ENCODE results near the gene HOXC6.

The HOXC6 gene

GRCh38 chr12:53983568-53983949 is 44.7 kb upstream of the HOXC6 start:
- Histone ChIP-seq H4K91ac (ENCODE audit: low read depth, low read length, poor library complexity) (no peak overlapping the region), H2BK120ac (ENCODE audit: low read depth, low read length) (no peak overlapping the region), H3K79me1 (ENCODE audit: low read depth, low read length) (no peaks in the 10 kb centered on the region), H4K8ac (ENCODE audit: low read depth, low read length) (no peak overlapping the region), H2AFZ (ENCODE audit: low read length) (no peak overlapping the region), H3K9me3 (replicated peaks in 1 of 2; ENCODE audit: control insufficient read depth in 2 of 2, insufficient read depth in 1 of 2, low read depth in 1 of 2, low read length in 2 of 2) (peaks cover 0 to 17% of the 10 kb centered on the region in 2 donors), H3K27ac (replicated peaks; ENCODE audit: low read length) (no peak overlapping the region), H2BK15ac (ENCODE audit: low read length) (no peak overlapping the region), H3K14ac (ENCODE audit: low read length) (no peak overlapping the region), H3K4me3 (ENCODE audit: low read length in 2 of 2) (no peak overlapping the region), H3K4me1 (ENCODE audit: control insufficient read depth in 2 of 2, insufficient read depth in 1 of 2, low read depth in 1 of 2, low read length in 2 of 2) (peaks cover 0 to 3% of the 10 kb centered on the region in 2 donors), H3K23ac (ENCODE audit: low read depth, low read length, poor library complexity) (no peak overlapping the region), H3K4ac (ENCODE audit: low read length) (no peak overlapping the region), H3K18ac (ENCODE audit: low read length) (no peak overlapping the region), H3K4me2 (ENCODE audit: insufficient read depth, low read length, poor library complexity, severe bottlenecking) (no peak overlapping the region), H3K27me3 (ENCODE audit: control insufficient read depth in 3 of 3, insufficient read depth in 3 of 3, low read depth in 1 of 3, low read length in 3 of 3) (peaks cover 56 to 99% (median 98%) of the 10 kb centered on the region in 3 experiments), H2AK5ac (ENCODE audit: low read depth, low read length) (no peak overlapping the region), H2BK5ac (ENCODE audit: low read length) (no peak overlapping the region), H3K36me3 (replicated peaks in 1 of 2; ENCODE audit: control insufficient read depth in 2 of 2, insufficient read depth in 2 of 2, low read length in 2 of 2) (no peaks in the 10 kb centered on the region), H2BK12ac (ENCODE audit: low read length) (no peak overlapping the region), H3K9ac (ENCODE audit: low read depth, low read length, poor library complexity) (no peak overlapping the region)
- DNase-seq (ENCODE audit: low spot score) = no peak
- WGBS, 2 donors (ENCODE audit: extremely low coverage in 2 of 2, insufficient read length in 2 of 2, insufficient replicate concordance in 1 of 2) = no CpG with 5 or more reads among the region's 17 CpGs

GRCh38 chr12:53983950-53984572 is 44.2 kb upstream of the HOXC6 start:
- no peak overlapping the region for H4K8ac ChIP-seq (ENCODE audit: low read depth, low read length)
- H3K27ac ChIP-seq (replicated peaks; ENCODE audit: low read length) = no peak overlapping the region
- no peak overlapping the region for H3K18ac ChIP-seq (ENCODE audit: low read length)
- H3K4me1 ChIP-seq (ENCODE audit: control insufficient read depth in 2 of 2, insufficient read depth in 1 of 2, low read depth in 1 of 2, low read length in 2 of 2) = peaks cover 0 to 3% of the 10 kb centered on the region in 2 donors
- H3K4ac ChIP-seq (ENCODE audit: low read length) = no peak overlapping the region
- no peak overlapping the region for H3K23ac ChIP-seq (ENCODE audit: low read depth, low read length, poor library complexity)
- DNase-seq (ENCODE audit: low spot score) = no peak
- H2BK15ac ChIP-seq (ENCODE audit: low read length) = no peak overlapping the region
- no peaks in the 10 kb centered on the region for H3K79me1 ChIP-seq (ENCODE audit: low read depth, low read length)
- H3K36me3 ChIP-seq (replicated peaks in 1 of 2; ENCODE audit: control insufficient read depth in 2 of 2, insufficient read depth in 2 of 2, low read length in 2 of 2) = no peaks in the 10 kb centered on the region
- H2AFZ ChIP-seq (ENCODE audit: low read length) = no peak overlapping the region
- no peak overlapping the region for H2BK120ac ChIP-seq (ENCODE audit: low read depth, low read length)
- no peak overlapping the region for H3K4me3 ChIP-seq (ENCODE audit: low read length in 2 of 2)
- no peak overlapping the region for H2AK5ac ChIP-seq (ENCODE audit: low read depth, low read length)
- WGBS, 2 donors (ENCODE audit: extremely low coverage in 2 of 2, insufficient read length in 2 of 2, insufficient replicate concordance in 1 of 2) = no CpG with 5 or more reads among the region's 30 CpGs
- no peak overlapping the region for H3K9ac ChIP-seq (ENCODE audit: low read depth, low read length, poor library complexity)
- no peak overlapping the region for H2BK5ac ChIP-seq (ENCODE audit: low read length)
- H2BK12ac ChIP-seq (ENCODE audit: low read length) = no peak overlapping the region
- no peak overlapping the region for H4K91ac ChIP-seq (ENCODE audit: low read depth, low read length, poor library complexity)
- no peak overlapping the region for H3K4me2 ChIP-seq (ENCODE audit: insufficient read depth, low read length, poor library complexity, severe bottlenecking)
- H3K14ac ChIP-seq (ENCODE audit: low read length) = no peak overlapping the region
- H3K27me3 ChIP-seq (ENCODE audit: control insufficient read depth in 3 of 3, insufficient read depth in 3 of 3, low read depth in 1 of 3, low read length in 3 of 3) = peaks cover 55 to 99% (median 98%) of the 10 kb centered on the region in 3 experiments
- H3K9me3 ChIP-seq (replicated peaks in 1 of 2; ENCODE audit: control insufficient read depth in 2 of 2, insufficient read depth in 1 of 2, low read depth in 1 of 2, low read length in 2 of 2) = peaks cover 0 to 17% of the 10 kb centered on the region in 2 donors

GRCh38 chr12:53984901-53985691 is 43.1 kb upstream of the HOXC6 start, which contains the start of gene HOXC10:
HOXC10 (plus strand) TSS chr12:53985146; CDS start chr12:53985260, 114 bp downstream.
- no peak within 1 kb of the TSS for H3K14ac ChIP-seq (ENCODE audit: low read length)
- no CpG with 5 or more reads among the region's 55 CpGs for WGBS, 2 donors (ENCODE audit: extremely low coverage in 2 of 2, insufficient read length in 2 of 2, insufficient replicate concordance in 1 of 2)
- peak within 1 kb of the TSS; percentile 56 for H3K23ac ChIP-seq (ENCODE audit: low read depth, low read length, poor library complexity)
- H2BK12ac ChIP-seq (ENCODE audit: low read length) = no peak within 1 kb of the TSS
- no peak within 1 kb of the TSS for H2BK5ac ChIP-seq (ENCODE audit: low read length)
- no peak within 1 kb of the TSS for H3K9ac ChIP-seq (ENCODE audit: low read depth, low read length, poor library complexity)
- H3K79me1 ChIP-seq (ENCODE audit: low read depth, low read length) = no peaks in the 10 kb centered on the region
- no peaks in the 10 kb centered on the region for H3K36me3 ChIP-seq (replicated peaks in 1 of 2; ENCODE audit: control insufficient read depth in 2 of 2, insufficient read depth in 2 of 2, low read length in 2 of 2)
- H3K9me3 ChIP-seq (replicated peaks in 1 of 2; ENCODE audit: control insufficient read depth in 2 of 2, insufficient read depth in 1 of 2, low read depth in 1 of 2, low read length in 2 of 2) = peaks cover 0 to 17% of the 10 kb centered on the region in 2 donors
- H3K27me3 ChIP-seq (ENCODE audit: control insufficient read depth in 3 of 3, insufficient read depth in 3 of 3, low read depth in 1 of 3, low read length in 3 of 3) = peaks cover 60 to 99% (median 98%) of the 10 kb centered on the region in 3 experiments
- H3K27ac ChIP-seq (replicated peaks; ENCODE audit: low read length) = no peak within 1 kb of the TSS
- H3K4me2 ChIP-seq (ENCODE audit: insufficient read depth, low read length, poor library complexity, severe bottlenecking) = no peak within 1 kb of the TSS
- H2AFZ ChIP-seq (ENCODE audit: low read length) = peak within 1 kb of the TSS; percentile 71
- H3K4me1 ChIP-seq (ENCODE audit: control insufficient read depth in 2 of 2, insufficient read depth in 1 of 2, low read depth in 1 of 2, low read length in 2 of 2) = peaks cover 0 to 3% of the 10 kb centered on the region in 2 donors
- H2BK120ac ChIP-seq (ENCODE audit: low read depth, low read length) = no peak within 1 kb of the TSS
- H4K91ac ChIP-seq (ENCODE audit: low read depth, low read length, poor library complexity) = no peak within 1 kb of the TSS
- H2AK5ac ChIP-seq (ENCODE audit: low read depth, low read length) = no peak within 1 kb of the TSS
- H3K4me3 ChIP-seq (ENCODE audit: low read length in 2 of 2) = no peak within 1 kb of the TSS
- no peak for DNase-seq (ENCODE audit: low spot score)
- H2BK15ac ChIP-seq (ENCODE audit: low read length) = no peak within 1 kb of the TSS
- H3K18ac ChIP-seq (ENCODE audit: low read length) = no peak within 1 kb of the TSS
- H3K4ac ChIP-seq (ENCODE audit: low read length) = no peak within 1 kb of the TSS
- H4K8ac ChIP-seq (ENCODE audit: low read depth, low read length) = no peak within 1 kb of the TSS

GRCh38 chr12:53985692-53985993 is 42.6 kb upstream of the HOXC6 start:
- Histone ChIP-seq H2BK12ac (ENCODE audit: low read length) (no peak overlapping the region), H3K9ac (ENCODE audit: low read depth, low read length, poor library complexity) (no peak overlapping the region), H2AFZ (ENCODE audit: low read length) (peak overlapping the region; percentile 71), H2BK15ac (ENCODE audit: low read length) (no peak overlapping the region), H3K27ac (replicated peaks; ENCODE audit: low read length) (no peak overlapping the region), H3K14ac (ENCODE audit: low read length) (no peak overlapping the region), H3K36me3 (replicated peaks in 1 of 2; ENCODE audit: control insufficient read depth in 2 of 2, insufficient read depth in 2 of 2, low read length in 2 of 2) (no peaks in the 10 kb centered on the region), H4K91ac (ENCODE audit: low read depth, low read length, poor library complexity) (no peak overlapping the region), H3K4ac (ENCODE audit: low read length) (no peak overlapping the region), H3K4me1 (ENCODE audit: control insufficient read depth in 2 of 2, insufficient read depth in 1 of 2, low read depth in 1 of 2, low read length in 2 of 2) (peaks cover 0 to 3% of the 10 kb centered on the region in 2 donors), H3K18ac (ENCODE audit: low read length) (no peak overlapping the region), H3K4me2 (ENCODE audit: insufficient read depth, low read length, poor library complexity, severe bottlenecking) (no peak overlapping the region), H3K27me3 (ENCODE audit: control insufficient read depth in 3 of 3, insufficient read depth in 3 of 3, low read depth in 1 of 3, low read length in 3 of 3) (peaks cover 61 to 100% (median 99%) of the 10 kb centered on the region in 3 experiments), H2AK5ac (ENCODE audit: low read depth, low read length) (no peak overlapping the region), H2BK5ac (ENCODE audit: low read length) (no peak overlapping the region), H2BK120ac (ENCODE audit: low read depth, low read length) (no peak overlapping the region), H3K9me3 (replicated peaks in 1 of 2; ENCODE audit: control insufficient read depth in 2 of 2, insufficient read depth in 1 of 2, low read depth in 1 of 2, low read length in 2 of 2) (peaks cover 0 to 17% of the 10 kb centered on the region in 2 donors), H3K4me3 (ENCODE audit: low read length in 2 of 2) (no peak overlapping the region), H4K8ac (ENCODE audit: low read depth, low read length) (no peak overlapping the region), H3K79me1 (ENCODE audit: low read depth, low read length) (no peaks in the 10 kb centered on the region), H3K23ac (ENCODE audit: low read depth, low read length, poor library complexity) (peak overlapping the region; percentile 56)
- whole genome bisulfite sequencing, 2 donors (ENCODE audit: extremely low coverage in 2 of 2, insufficient read length in 2 of 2, insufficient replicate concordance in 1 of 2) = no CpG with 5 or more reads among the region's 21 CpGs
- DNase-seq (ENCODE audit: low spot score) = no peak
